Frontal cortex (tissue), 4 donors: ENCODE measurements around the gene GAL3ST3. TPM values are rescaled to one million over a fixed set of nuclear protein-coding genes. Genes with fewer than 3 reads are reported as not detected.
A peak's percentile ranks its signal among the peaks of the same experiment; 100 is the strongest.
"Not testable (repeated sequence)": the region's sequence is repeated elsewhere in the genome, so short reads cannot be mapped to it uniquely, and the experiment has no call there.

ENCODE experiments used
- DNase-seq, 2 donors: peaks; one replicate each; pipeline ENCODE4 v3.0.0; 2012; ENCODE audit warnings: low spot score in 2 of 2
- FAIRE-seq: peaks from 2 replicates; lab custom pipeline; 2012; peaks lifted over from hg19 to GRCh38; lab: Jason Lieb, UNC
- total RNA-seq: library from RNA; depleted of rRNA; stranded (reverse); fragments of >200 nt; gene quantifications from one replicate; pipeline ENCODE4 v1.2.3, GENCODE V29; 2014
- donor health status: control.
- donor health status: control.
- donor health status: control.

GAL3ST3 gene, protein sequence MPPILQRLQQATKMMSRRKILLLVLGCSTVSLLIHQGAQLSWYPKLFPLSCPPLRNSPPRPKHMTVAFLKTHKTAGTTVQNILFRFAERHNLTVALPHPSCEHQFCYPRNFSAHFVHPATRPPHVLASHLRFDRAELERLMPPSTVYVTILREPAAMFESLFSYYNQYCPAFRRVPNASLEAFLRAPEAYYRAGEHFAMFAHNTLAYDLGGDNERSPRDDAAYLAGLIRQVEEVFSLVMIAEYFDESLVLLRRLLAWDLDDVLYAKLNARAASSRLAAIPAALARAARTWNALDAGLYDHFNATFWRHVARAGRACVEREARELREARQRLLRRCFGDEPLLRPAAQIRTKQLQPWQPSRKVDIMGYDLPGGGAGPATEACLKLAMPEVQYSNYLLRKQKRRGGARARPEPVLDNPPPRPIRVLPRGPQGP
- total RNA-seq = 10.6 TPM

DNA sequence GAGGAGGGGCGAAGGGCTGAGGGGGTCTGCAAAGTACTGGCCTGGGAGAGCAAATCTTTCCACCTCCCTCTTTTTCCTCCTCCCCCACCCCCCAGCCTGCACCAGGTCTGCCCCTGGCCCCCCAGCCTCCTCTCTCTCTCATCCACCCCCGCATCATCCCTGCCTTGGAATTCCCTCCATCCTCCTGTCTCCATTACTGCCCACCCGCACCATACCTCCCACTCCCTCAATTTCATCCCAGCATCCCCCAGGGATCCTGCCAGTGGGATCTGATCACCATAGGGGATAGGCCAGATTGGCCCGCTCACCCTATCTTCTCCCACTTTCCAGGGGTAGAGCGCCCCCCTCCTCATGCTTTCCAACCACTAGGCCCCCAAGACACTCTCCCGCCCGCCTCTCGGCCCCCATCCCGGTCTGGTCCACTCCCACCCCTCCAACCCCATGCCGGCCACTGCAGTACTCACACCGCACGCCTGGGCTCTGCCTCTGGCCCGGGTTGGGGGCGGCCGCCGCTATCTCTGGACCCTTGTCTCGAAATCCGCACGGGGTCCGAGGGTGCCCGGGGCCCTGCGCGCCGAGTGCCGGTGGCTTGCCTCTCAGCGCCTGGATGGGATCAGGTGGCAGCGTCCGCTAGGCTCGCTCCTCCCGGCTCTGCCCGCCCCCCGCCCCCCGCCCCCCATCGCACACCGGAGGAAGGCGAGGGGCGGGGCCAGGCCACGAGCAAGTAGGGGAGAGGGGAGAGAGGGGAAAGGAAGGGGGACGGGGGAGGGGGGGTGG, at the start of gene GAL3ST3:
Gene GAL3ST3, minus strand, starts transcription at position 615 of the 777 bp plus-strand sequence. CDS start 3,746 bp downstream, outside the sequence.
- no peak for FAIRE-seq
- peak in 1 of 2 donors; percentile 46 for DNase-seq

DNA sequence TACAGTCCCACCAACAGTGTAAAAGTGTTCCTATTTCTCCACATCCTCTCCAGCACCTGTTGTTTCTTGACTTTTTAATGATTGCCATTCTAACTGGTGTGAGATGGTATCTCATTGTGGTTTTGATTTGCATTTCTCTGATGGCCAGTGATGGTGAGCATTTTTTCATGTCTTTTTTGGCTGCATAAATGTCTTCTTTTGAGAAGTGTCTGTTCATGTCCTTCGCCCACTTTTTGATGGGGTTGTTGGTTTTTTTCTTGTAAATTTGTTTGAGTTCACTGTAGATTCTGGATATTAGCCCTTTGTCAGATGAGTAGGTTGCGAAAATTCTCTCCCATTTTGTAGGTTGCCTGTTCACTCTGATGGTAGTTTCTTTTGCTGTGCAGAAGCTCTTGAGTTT, 43.2 kb upstream of the GAL3ST3 start:
- not testable (repeated sequence) for FAIRE-seq, DNase-seq

DNA sequence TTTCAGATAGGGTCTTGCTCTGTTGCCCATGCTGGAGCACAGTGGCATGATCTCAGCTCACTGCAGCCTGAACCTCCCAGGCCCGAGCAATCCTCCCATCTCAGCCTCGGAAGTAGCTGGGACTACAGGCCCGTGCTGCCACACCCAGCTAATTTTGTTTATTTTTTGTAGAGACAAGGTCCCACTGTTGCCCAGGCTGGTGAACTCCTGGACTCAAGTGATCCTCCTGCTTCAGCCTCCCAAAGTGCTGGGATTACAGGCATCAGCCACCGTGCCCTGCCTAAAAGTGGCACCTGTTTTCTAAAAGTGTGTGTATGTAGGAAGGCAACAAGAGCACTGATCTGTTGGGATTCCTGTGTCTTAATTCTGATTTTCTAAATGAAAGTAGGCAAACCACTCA, 41.3 kb upstream of the GAL3ST3 start:
- DNase-seq (no peak), FAIRE-seq (no peak)

DNA sequence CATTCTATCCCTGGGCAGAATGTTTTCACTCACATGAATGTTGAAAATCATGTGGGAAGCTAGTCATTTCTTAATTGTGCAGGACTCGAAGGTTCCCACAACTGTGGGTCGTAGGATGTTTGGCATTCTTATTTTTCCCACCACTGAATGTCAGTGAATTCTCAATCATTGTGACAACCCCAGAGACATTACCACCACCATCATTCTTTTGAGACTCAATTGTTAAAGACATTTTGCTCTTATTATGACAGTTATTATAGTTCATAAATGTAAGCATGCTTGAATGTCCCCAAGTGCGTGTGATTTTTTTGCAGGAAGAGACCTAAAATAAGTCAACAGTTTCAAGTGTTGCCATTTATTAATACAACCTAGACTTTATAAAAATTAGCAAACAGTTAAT, 40.1 kb upstream of the GAL3ST3 start:
- no peak for FAIRE-seq
- DNase-seq = no peak

DNA sequence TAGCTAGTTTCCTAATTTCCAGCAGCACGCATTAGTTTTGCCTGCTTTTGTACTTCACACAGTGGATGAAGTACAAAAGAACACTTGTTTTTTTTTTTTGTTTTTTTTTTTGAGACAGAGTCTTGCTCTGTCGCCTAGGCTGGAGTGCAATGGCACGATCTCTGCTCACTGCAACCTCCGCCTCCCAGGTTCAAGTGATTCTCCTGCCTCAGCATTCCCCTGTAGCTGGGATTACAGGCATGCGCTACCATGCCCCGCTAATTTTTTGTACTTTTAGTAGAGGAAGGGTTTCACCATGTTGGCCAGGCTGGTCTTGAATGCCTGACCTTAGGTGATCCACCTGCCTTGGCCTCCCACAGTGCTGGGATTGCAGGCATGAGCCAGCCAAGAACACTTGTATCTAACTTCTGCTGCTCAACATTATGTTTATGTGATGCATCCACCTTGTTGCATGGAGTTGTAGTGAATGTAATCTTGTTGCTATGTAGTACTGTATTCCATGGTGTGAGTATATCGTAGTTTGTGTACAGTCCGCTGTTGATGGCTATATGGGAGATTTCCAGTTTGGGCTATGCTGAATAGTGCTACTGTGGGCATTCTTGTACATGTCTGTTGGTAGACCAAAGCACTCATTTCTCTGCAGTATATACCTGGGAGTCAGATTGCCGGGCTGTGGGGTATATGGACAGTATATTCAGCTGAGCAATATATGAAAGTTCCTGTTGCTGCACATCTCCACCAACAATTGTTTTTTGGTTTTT, 38.4 kb upstream of the GAL3ST3 start:
- DNase-seq (no peak), FAIRE-seq (no peak)

DNA sequence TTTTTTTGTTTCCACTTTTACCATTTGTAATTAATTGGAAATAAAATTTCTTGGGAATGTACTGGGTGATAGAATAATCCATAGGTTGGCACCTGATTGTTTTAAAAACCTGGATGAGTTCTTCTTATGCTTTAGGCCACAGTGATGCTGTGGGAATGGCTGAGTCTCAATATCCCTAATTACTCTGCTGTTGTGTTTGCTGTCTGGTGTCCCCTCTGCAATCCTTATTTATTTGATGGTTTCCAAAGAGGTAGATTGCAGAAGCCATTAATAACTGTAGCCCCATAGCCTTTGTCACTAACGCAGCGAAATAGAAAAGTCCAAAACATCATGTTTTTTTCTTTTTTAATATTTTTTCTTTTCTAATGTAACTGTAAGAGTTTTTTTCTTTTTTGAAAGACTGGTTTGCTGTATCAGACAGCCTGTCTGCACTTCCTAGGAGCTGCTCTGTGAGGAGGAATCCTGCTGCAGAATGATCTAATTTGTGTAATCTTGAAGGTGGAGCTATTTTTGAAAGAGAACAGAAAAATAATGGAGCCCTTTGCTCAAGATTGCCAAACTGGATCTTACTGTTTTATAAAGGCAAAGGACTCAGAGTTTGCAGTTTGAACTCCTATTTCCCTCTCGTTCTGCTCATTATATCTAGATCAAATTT, 36.0 kb upstream of the GAL3ST3 start:
- DNase-seq (no peak), FAIRE-seq (no peak)

DNA sequence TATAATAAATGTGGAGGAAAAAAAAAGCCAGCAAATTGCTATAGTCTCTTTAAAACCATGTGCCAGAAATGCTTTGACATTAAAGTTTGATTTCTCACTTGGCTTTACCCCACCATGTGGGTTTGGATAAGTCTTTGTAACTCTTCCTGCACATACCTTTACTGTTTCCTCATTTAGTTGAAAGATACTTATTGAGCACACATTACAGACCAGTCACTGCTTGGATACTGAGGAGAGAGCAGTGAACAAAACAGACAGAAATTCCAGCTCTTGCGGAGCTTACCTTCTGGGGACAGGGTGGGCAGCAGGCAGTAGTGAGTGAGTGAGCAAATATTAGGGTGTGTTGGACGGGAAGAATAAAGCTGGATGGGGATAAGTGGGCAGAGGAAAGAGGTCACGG, 34.8 kb upstream of the GAL3ST3 start:
- no peak for FAIRE-seq
- no peak for DNase-seq

DNA sequence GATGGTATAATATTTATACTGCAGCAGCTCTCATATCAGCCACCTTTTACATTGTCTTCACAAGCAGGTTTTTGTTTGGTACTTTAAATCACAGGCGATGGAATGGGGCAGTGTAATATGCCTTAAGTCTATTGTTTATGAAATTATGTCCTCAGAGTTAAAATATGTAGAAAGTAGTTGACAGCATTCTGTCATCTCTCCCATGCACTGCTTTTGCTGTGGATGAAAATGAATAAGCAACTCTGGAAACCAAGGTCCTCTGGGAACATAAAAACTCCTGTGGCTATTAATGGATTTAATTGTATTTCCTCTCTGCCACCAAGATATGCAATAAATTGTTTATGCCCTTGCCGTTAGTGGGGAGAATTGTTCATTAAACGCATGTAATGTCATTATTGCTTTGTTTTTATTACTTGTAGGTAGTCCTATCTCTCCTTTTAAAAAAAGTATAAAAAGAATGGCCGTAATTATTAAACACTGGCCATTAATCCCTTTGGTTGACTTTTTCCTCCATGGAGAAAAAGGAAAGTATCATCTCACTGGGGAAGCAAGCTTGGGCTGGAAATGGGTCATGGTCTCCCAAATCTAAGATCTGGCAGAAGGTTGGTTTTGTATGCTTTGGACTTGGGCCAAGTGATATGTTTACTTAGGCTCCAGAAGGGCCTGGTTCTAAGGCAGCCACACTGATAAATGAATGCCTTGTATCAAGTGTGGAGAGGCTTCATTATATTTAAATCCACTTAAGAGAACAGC, 34.2 kb upstream of the GAL3ST3 start:
- FAIRE-seq = no peak

DNA sequence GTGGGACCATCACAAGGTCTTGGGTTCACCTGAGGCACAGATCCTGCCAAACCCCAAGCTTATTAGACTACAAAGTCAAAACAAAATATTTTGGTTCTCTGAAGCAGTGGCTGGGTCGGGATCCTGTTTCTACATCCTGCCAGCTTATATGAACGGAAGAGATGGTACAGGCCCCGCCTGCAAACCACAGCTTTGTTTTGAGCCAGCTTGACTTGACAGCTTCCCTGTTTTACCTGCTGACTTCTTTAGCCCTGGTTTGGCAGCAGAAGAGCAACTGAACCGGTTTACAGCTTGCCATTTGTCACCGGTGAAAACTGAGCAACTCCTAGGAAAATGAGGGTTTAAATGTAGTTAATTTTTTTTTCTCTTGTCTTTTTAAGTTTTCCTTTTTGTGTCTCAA, 32.5 kb upstream of the GAL3ST3 start:
- FAIRE-seq (no peak), DNase-seq (no peak)

More for the DNA sequence above, 34.2 kb upstream of the GAL3ST3 start:
- DNase-seq = no peak

DNA sequence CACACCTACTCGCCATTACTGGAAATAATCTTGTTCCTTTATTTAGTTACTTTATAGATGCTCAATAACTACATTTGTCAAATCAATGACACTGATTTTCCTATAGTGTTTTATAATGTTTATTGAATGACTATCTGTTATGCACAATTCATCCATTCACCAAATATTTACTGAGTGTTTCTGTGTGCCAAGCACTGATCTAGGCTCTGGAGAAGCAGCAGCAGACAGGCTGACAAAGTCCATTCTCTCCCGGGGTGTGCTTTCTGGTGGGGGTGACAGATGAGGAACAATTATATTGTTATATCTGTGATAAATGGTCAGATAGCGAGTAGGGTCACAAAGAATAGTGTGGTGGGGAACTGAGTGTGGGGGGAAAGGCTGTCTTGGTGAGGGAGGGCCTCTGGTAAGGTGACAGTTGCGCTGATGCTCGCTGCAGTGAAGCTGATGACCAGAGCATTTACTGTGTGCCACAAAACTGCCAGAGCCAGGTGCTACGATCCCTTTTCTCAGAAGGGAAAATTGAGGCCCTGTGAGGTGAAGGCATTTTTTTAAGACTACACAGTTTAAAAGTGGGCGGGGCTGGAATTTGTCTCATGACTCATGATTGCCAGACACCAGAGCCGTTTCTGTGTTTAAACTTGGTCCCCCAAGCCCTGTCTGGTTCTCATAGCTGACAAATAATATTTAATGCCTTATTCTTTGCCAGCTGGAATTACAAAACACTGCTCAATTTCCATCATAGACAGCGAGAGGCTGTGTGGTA, 31.3 kb upstream of the GAL3ST3 start:
- FAIRE-seq (no peak), DNase-seq (no peak)

DNA sequence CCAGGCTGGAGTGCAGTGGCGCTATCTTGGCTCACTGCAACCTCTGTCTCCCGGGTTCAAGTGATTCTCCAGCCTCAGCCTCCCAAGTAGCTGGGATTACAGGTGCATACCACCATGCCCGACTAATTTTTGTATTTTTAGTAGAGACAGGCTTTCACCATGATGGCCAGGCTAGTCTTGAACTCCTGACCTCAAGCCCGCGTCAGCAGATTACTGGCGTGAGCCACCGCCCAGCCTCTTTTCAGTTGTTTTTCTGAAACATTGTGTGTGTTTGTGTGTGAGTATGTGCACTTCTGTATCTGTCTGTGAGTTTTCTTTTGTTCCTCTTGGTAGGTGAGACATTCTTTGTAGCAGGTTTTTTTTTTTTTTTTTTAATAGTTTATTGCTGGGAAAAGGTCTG, 30.0 kb upstream of the GAL3ST3 start:
- FAIRE-seq, DNase-seq: not testable (repeated sequence)

DNA sequence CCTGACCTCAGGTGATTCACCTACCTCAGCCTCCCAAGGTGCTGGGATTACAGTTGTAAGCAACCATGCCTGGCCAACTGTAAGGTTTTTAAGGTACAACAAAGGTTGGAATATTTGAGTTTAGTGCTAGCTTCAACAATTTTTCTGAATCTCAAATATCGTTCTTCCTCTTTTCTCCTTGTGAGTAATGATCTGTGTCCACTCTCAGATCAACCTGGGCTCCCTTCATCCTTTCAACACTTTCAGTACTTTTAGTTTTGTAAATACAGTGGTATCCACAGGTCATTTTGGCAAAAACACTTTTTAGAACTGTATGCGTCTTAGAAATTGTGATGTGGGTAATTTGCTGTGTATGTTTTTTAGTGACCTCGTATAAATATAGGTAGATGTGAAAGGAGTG, 29.0 kb upstream of the GAL3ST3 start:
- FAIRE-seq (no peak), DNase-seq (no peak)

DNA sequence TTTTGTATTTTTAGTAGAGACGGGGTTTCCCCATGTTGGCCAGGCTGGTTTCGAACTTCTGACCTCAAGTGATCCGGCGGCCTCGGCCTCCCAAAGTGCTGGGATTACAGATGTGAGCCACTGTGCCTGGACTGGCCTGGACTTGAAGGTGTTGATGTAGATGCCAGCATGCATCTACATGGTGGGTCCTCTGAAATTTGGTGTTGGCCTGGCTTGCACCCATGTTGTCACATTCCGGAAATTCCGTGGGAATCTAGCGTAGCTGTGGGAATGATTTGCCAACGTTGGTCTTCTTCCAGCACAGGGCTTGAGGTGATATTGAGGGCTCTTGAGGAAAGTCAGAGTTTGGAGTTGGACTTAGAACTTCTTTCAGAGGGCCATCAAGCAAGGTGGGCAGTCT, 27.6 kb upstream of the GAL3ST3 start:
- DNase-seq (no peak), FAIRE-seq (no peak)

DNA sequence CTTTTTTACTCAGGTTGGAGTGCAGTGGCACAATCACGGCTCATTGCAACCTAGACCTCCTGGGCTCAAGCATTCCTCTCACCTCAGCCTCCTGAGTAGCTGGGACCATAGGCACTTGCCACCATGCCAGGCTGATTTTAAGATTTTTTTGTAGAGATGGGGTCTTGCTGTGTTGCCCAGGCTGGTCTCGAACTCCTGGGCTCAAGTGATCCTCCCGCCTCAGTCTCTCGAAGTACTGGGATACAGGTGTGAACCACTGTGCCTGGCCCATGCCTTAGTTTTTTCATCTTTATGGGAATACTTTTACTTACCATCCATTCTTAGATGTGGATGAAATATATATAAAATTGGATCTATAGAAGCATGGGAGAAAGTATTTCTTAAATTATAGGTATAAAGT, 26.3 kb upstream of the GAL3ST3 start:
- FAIRE-seq = no peak
- no peak for DNase-seq

DNA sequence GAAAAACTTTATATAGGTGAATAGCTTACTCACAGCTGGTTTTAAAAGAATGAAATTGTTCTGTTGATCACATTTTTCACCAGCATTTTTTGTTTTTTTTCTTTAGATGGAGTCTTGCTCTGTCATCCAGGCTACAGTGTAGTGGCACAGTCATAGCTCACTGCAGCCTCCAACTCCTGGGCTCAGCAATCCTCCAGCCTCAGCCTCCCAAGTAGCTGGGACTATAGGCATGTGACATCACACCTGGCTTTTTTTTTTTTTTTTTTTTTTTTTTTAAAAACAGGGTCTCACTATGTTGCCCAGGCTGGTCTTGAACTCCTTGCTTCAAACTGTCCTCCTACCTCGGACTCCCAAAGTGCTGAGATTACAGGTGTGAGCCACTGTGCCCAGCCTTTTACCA, 24.7 kb upstream of the GAL3ST3 start:
- DNase-seq (no peak), FAIRE-seq (no peak)

DNA sequence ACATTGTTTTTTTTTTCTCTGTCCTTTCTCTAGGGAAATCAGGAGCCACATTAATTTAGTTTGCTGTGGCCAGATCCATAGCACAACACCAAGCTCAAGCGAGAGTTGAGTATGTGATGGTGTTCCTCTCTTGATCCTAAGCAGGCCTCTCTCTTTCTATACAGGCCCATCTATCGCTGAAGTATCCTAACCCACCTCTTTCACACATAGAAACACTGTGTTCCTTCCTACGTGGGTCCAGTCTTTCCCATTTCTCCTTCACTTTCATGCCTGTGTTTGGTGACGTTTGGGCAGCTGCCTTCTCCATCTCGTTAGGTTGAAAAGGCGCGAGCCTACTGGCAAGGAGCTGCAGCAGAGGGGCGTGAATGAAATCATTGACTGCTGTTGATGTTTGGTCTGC, 23.6 kb upstream of the GAL3ST3 start:
- FAIRE-seq = no peak

DNA sequence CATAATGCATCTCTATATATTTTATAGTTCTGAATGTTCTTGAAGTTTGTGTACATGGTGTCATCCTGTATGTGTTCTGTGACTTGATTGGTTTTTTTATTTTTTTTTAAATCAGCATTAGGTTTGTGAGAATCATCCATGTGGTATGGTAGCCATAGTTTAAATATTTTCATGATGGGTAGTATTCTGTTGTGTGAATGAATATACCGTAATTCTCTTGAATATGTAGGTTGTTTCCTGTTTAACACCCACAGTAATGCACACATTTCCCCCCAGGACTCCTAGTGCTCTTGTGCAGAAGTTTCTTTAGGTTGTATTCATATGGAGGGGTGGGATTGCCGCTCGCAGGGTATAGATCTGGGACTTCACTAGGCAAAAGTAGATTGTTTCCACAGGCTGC, 23.1 kb upstream of the GAL3ST3 start:
- FAIRE-seq (no peak), DNase-seq (no peak)

More for the DNA sequence above, 23.6 kb upstream of the GAL3ST3 start:
- no peak for DNase-seq

DNA sequence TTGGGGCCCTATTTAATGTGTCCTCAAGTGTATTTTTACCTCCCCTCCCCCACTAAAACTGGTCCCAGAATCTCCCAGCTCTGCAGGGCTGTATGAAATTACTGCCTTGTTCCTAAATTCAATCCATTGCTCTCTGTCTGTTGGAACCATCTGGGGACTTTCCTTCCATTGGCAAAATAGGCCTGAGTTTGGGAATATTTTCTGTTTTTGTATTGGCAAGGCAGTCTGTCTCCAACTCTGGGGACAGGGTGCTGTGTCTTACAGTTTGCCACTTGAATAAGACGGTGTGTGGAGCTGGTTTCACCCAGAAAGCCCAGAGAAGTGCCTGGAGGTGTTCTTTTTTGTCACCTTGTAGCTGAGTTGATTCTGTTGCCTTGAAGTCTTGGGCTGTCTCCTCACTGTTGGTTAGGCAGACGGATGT, 22.4 kb upstream of the GAL3ST3 start:
- peak in 1 of 2 donors; percentile 21 for DNase-seq
- no peak for FAIRE-seq
